GM23338 (cell line): ENCODE results near the gene CTAGE1. TPM values are rescaled to one million over a fixed set of nuclear protein-coding genes. Genes with fewer than 3 reads are reported as not detected.

Experiments
- ATAC-seq: fragments of 200-7000 bp; cut with Tn5 transposase; 3 replicates; pipeline ENCODE4 v1.9.1; 2020
- DNase-seq: peaks from one replicate; pipeline ENCODE4 v3.0.0-alpha.2; 2015; ENCODE audit warnings: low spot score
- H2AFZ ChIP-seq: fragments of 200-600 bp; sonication (generic); 2 replicates; pipeline ENCODE4 v1.8.0; 2016; ENCODE audit warnings: antibody characterized with exemption, mild to moderate bottlenecking, moderate library complexity
- H3F3A ChIP-seq: fragments of 200-600 bp; sonication (generic); replicated peaks from 2 replicates; pipeline ENCODE4 v1.8.0; 2017; ENCODE audit warnings: antibody characterized with exemption, mixed run types, low read depth
- H3K27ac ChIP-seq: fragments of 200-600 bp; sonication (generic); 2 replicates; pipeline ENCODE4 v1.6.1; 2016; ENCODE audit warnings: low read depth
- H3K27me3 ChIP-seq: fragments of 200-600 bp; sonication (generic); 2 replicates; pipeline ENCODE4 v1.8.0; 2016; ENCODE audit warnings: mild to moderate bottlenecking, mixed run types, moderate library complexity; ENCODE audit not compliant: insufficient read depth
- H3K36me3 ChIP-seq: fragments of 200-600 bp; sonication (generic); 2 replicates; pipeline ENCODE4 v1.8.0; 2016; ENCODE audit warnings: mild to moderate bottlenecking; ENCODE audit not compliant: insufficient read depth
- H3K4me1 ChIP-seq: fragments of 200-600 bp; sonication (generic); 2 replicates; pipeline ENCODE4 v1.8.0; 2016; ENCODE audit warnings: mild to moderate bottlenecking, moderate library complexity; ENCODE audit not compliant: insufficient read depth
- H3K4me2 ChIP-seq: fragments of 200-600 bp; sonication (generic); 2 replicates; pipeline ENCODE4 v1.7.1; 2017; ENCODE audit warnings: mixed run types
- H3K4me3 ChIP-seq: fragments of 200-600 bp; sonication (generic); 2 replicates; pipeline ENCODE4 v1.6.1; 2016; ENCODE audit warnings: mixed run types
- H3K79me2 ChIP-seq: fragments of 200-600 bp; sonication (generic); replicated peaks from 2 replicates; pipeline ENCODE4 v1.8.0; 2017; ENCODE audit warnings: mild to moderate bottlenecking; ENCODE audit not compliant: insufficient read depth
- H3K9me2 ChIP-seq: fragments of 200-600 bp; sonication (generic); 2 replicates; pipeline ENCODE4 v1.8.0; 2017; ENCODE audit not compliant: insufficient read depth
- H4K20me1 ChIP-seq: fragments of 200-600 bp; sonication (generic); replicated peaks from 2 replicates; pipeline ENCODE4 v1.8.0; 2017; ENCODE audit warnings: mild to moderate bottlenecking; ENCODE audit not compliant: insufficient read depth
- H3K27ac Mint-ChIP-seq: 2 replicates; pipeline ENCODE4 v1.8.0; 2020; ENCODE audit warnings: inconsistent platforms, mild to moderate bottlenecking, moderate library complexity, mixed read lengths
- H3K27me3 Mint-ChIP-seq: 3 replicates; pipeline ENCODE4 v1.8.0; 2022; ENCODE audit warnings: low read depth, mild to moderate bottlenecking, moderate library complexity, mixed read lengths, inconsistent platforms; ENCODE audit not compliant: insufficient read depth, poor library complexity
- H3K36me3 Mint-ChIP-seq: 3 replicates; pipeline ENCODE4 v1.8.0; 2021; ENCODE audit warnings: low read depth, mild to moderate bottlenecking, inconsistent platforms, moderate library complexity, mixed read lengths
- H3K4me1 Mint-ChIP-seq: 3 replicates; pipeline ENCODE4 v1.8.0; 2020; ENCODE audit warnings: mild to moderate bottlenecking, inconsistent platforms, mixed read lengths
- H3K4me3 Mint-ChIP-seq: 3 replicates; pipeline ENCODE4 v1.8.0; 2021; ENCODE audit warnings: moderate library complexity, mild to moderate bottlenecking, inconsistent platforms, mixed read lengths
- H3K9me3 Mint-ChIP-seq: 3 replicates; pipeline ENCODE4 v1.8.0; 2020; ENCODE audit warnings: moderate library complexity, mild to moderate bottlenecking, inconsistent platforms, mixed read lengths
- CREB1 ChIP-seq: fragments of 250-450 bp; sonication (Bioruptor Pico); IDR thresholded peaks from 2 replicates; pipeline ENCODE4 v1.5.0; 2020; ENCODE audit warnings: low read depth, mild to moderate bottlenecking, moderate library complexity
- CTCF ChIP-seq, 2 experiments: fragments of 200-600 bp in 1 of 2; sonication (generic) in 1 of 2; conservative IDR thresholded peaks; 2 replicates each; pipeline versions ENCODE4 v1.5.1 to v1.6.1; 2016 to 2017; ENCODE audit warnings: antibody characterized with exemption in 2 of 2, low read depth in 2 of 2, mild to moderate bottlenecking in 2 of 2, moderate library complexity in 1 of 2
- EZH2phosphoT487 ChIP-seq: fragments of 200-600 bp; sonication (generic); IDR thresholded peaks from one replicate; pipeline ENCODE4 v1.8.1; 2018; ENCODE audit warnings: antibody characterized with exemption; ENCODE audit not compliant: unreplicated experiment
- JUNB ChIP-seq: IDR thresholded peaks from one replicate; pipeline ENCODE4 v1.6.1; 2016; ENCODE audit warnings: antibody characterized with exemption; ENCODE audit not compliant: unreplicated experiment
- NANOG ChIP-seq: IDR thresholded peaks from 2 replicates; pipeline ENCODE4 v1.6.1; 2016; ENCODE audit warnings: antibody characterized with exemption, borderline replicate concordance
- POLR2AphosphoS5 ChIP-seq: IDR thresholded peaks from 2 replicates; pipeline ENCODE4 v1.6.1; 2016; ENCODE audit warnings: antibody characterized with exemption, low read depth
- REST ChIP-seq: IDR thresholded peaks from one replicate; pipeline ENCODE4 v1.6.1; 2018; ENCODE audit warnings: antibody characterized with exemption; ENCODE audit not compliant: unreplicated experiment
- STAT1 ChIP-seq: IDR thresholded peaks from one replicate; pipeline ENCODE4 v1.6.1; 2016; ENCODE audit warnings: antibody characterized with exemption; ENCODE audit not compliant: unreplicated experiment
- ZNF114 ChIP-seq: fragments of 250-450 bp; sonication (Bioruptor Pico); IDR thresholded peaks from 2 replicates; pipeline ENCODE4 v1.5.0; 2020; ENCODE audit warnings: mild to moderate bottlenecking, moderate library complexity
- polyA plus RNA-seq: library from polyadenylated mRNA; unstranded; fragments of >200 nt; fragmentation: Nextera tagmentation; extraction: Ambion mirVana; gene quantifications from 2 replicates; pipeline ENCODE4 v1.2.1, GENCODE V29; 2016
- total RNA-seq: library from RNA; depleted of rRNA; stranded (reverse); fragments of >200 nt; shearing (Covaris generic); gene quantifications from 2 replicates; pipeline ENCODE4 v1.2.3, GENCODE V29; 2014

The CTAGE1 gene
- total and polyA plus RNA-seq, 2 experiments from 2014 or later = 0.03 to 0.06 TPM

GRCh38 chr18:22456116-22456480 lies 38.4 kb upstream of the CTAGE1 start:
- peaks cover 21% of the 10 kb centered on the region for H3K4me1 Mint-ChIP-seq
- H4K20me1 ChIP-seq = no peaks in the 10 kb centered on the region
- H3K4me3 ChIP-seq = no peak overlapping the region
- no peak overlapping the region for H2AFZ ChIP-seq
- H3K4me3 Mint-ChIP-seq = no peak overlapping the region
- no peaks in the 10 kb centered on the region for H3K27me3 ChIP-seq
- no peak for ATAC-seq
- no peak overlapping the region for H3K4me2 ChIP-seq
- no peaks in the 10 kb centered on the region for H3K36me3 Mint-ChIP-seq
- no peaks in the 10 kb centered on the region for H3K9me2 ChIP-seq
- H3K4me1 ChIP-seq = peaks cover 17% of the 10 kb centered on the region
- H3F3A ChIP-seq = no peaks in the 10 kb centered on the region
- no peak overlapping the region for H3K27ac ChIP-seq
- no peak for TF ChIP-seq STAT1
- H3K27ac Mint-ChIP-seq = no peak overlapping the region
- H3K27me3 Mint-ChIP-seq = peaks cover 4% of the 10 kb centered on the region
- DNase-seq = no peak
- peaks cover under 1% of the 10 kb centered on the region; the same call in 2 of the 3 replicates for H3K9me3 Mint-ChIP-seq
- H3K36me3 ChIP-seq = no peaks in the 10 kb centered on the region
- H3K79me2 ChIP-seq = no peaks in the 10 kb centered on the region

GRCh38 chr18:22455425-22456115 lies 37.9 kb upstream of the CTAGE1 start:
- H3K27me3 ChIP-seq = no peaks in the 10 kb centered on the region
- H3K4me2 ChIP-seq = no peak overlapping the region
- no peaks in the 10 kb centered on the region for H4K20me1 ChIP-seq
- no peaks in the 10 kb centered on the region for H3K36me3 Mint-ChIP-seq
- no peaks in the 10 kb centered on the region for H3F3A ChIP-seq
- ATAC-seq (peak; percentile 61), DNase-seq (peak; percentile 11)
- H3K36me3 ChIP-seq = no peaks in the 10 kb centered on the region
- H3K27ac ChIP-seq = no peak overlapping the region
- 0 out of 2 replicates have a peak, but pooled peaks cover 3% of the 10 kb centered on the region for H3K9me2 ChIP-seq
- peaks cover 17% of the 10 kb centered on the region for H3K4me1 ChIP-seq
- H3K79me2 ChIP-seq = no peaks in the 10 kb centered on the region
- no peak overlapping the region for H3K4me3 ChIP-seq
- peaks cover 6% of the 10 kb centered on the region; the same call in 2 of the 3 replicates for H3K9me3 Mint-ChIP-seq
- peaks cover 4% of the 10 kb centered on the region for H3K27me3 Mint-ChIP-seq
- TF ChIP-seq REST (no peak), ZNF114 (CRISPR knock-in tag) (no peak), NANOG (no peak), EZH2phosphoT487 (no peak), POLR2AphosphoS5 (no peak), CTCF (conservative IDR thresholded peaks at IDR 0.05; ENCODE audit: low read depth in 2 of 2) (no peak), CREB1 (CRISPR knock-in tag) (no peak), JUNB (no peak)
- H3K27ac Mint-ChIP-seq = no peak overlapping the region; the same call in 1 of the 2 replicates
- no peak overlapping the region for H2AFZ ChIP-seq
- peaks cover 21% of the 10 kb centered on the region for H3K4me1 Mint-ChIP-seq
- no peak overlapping the region for H3K4me3 Mint-ChIP-seq
